ENCODE results near the gene HOXB5. TPM values are rescaled to one million over a fixed set of nuclear protein-coding genes. Genes with fewer than 3 reads are reported as not detected.
A peak's percentile ranks its signal among the peaks of the same experiment; 100 is the strongest.

The HOXB5 gene
- total RNA-seq, 1 donor from 2014 or later, result 2.1 TPM

DNA sequence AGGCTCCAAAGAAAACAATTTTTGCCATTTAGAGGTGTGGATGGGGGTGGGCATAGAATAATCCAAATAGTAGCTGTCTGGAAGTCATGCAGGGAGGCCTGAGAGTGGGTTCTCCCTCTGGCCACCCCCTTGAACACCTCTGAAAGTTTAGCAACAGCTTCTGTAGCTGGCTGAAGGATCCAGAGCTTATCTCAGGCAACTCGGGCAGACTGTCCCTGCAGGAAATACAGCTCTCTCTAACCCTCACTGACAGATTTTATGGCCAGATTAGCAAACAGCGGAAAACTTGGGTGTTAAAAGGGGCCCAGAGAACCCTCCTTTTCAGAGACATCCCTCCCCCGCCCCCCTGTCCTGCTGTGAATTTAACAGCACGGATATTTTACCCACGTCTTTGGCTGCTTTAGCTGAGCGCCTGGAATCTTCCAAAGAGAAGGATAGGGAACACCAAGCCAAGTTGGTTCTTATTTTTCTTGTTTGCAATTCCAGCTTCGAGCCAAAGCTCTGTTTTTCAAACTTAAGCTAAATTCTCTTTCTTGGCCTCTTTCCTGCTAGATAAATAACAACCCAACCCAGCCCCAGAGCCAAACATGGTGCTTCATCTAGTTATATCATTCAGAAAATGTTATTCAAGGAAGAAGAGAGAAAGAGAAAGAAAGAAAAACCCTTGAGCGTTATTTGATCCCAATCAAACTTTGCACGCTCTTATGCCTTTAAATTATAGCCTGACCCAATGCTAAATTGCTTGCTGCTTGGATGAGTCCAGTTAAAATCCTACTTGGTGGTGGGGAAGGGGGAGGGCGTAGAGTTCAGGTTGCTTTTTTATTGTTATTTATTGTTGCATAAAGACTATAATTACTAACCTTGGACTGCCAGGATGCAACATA, 46.4 kb downstream of the HOXB5 start:
- no peak for TF ChIP-seq CTCF (IDR thresholded peaks at IDR 0.05; ENCODE audit: unreplicated experiment)
- Mint-ChIP-seq H3K4me1 (ENCODE audit: low read depth) (peaks cover 38% of the 10 kb centered on the region), H3K36me3 (ENCODE audit: insufficient read depth) (peaks cover 10% of the 10 kb centered on the region), H3K9me3 (ENCODE audit: low read depth) (no peaks in the 10 kb centered on the region), H3K27me3 (peaks cover 87% of the 10 kb centered on the region), H3K4me3 (ENCODE audit: low read depth) (peak overlapping the region; percentile 35), H3K27ac (peak overlapping the region; percentile 31)
- no peak for DNase-seq (ENCODE audit: low spot score, unreplicated experiment)

GRCh38 chr17:48546137-48546923, 47.2 kb downstream of the HOXB5 start:
- Mint-ChIP-seq H3K4me3 (ENCODE audit: low read depth) (peak overlapping the region; percentile 35), H3K27me3 (peaks cover 86% of the 10 kb centered on the region), H3K27ac (peak overlapping the region; percentile 31)

DNA sequence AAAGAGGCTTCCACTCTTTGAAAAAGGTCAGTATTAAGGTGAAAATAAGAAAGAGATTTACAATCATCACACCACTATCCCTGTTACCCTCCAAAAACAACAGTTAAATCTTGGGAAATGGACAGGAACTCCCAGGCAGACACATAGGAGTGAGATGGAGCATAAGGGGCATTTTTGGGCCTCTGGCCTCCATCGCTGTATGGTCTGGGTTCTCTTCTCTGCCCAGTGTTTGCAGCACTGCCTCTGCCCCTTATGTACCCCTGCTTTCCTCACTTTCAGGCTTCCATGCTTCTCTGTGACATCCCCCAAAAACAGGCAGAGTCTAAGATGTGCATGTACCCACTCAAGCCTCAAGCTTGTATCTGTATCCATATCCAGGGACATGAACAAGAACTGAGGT, 48.0 kb downstream of the HOXB5 start:
- no peaks in the 10 kb centered on the region for H3K9me3 Mint-ChIP-seq (ENCODE audit: low read depth)
- peaks cover 39% of the 10 kb centered on the region for H3K4me1 Mint-ChIP-seq (ENCODE audit: low read depth)
- H3K36me3 Mint-ChIP-seq (ENCODE audit: insufficient read depth), result peaks cover 10% of the 10 kb centered on the region
- H3K27me3 Mint-ChIP-seq, result peaks cover 85% of the 10 kb centered on the region
- DNase-seq (ENCODE audit: low spot score, unreplicated experiment), result no peak
- peak overlapping the region; percentile 81 for H3K4me3 Mint-ChIP-seq (ENCODE audit: low read depth)
- peak overlapping the region; percentile 51 for H3K27ac Mint-ChIP-seq
- TF ChIP-seq CTCF (IDR thresholded peaks at IDR 0.05; ENCODE audit: unreplicated experiment), result no peak

More at GRCh38 chr17:48546137-48546923, 47.2 kb downstream of the HOXB5 start:
- Mint-ChIP-seq H3K36me3 (ENCODE audit: insufficient read depth) (peaks cover 10% of the 10 kb centered on the region), H3K9me3 (ENCODE audit: low read depth) (no peaks in the 10 kb centered on the region), H3K4me1 (ENCODE audit: low read depth) (peaks cover 41% of the 10 kb centered on the region)
- DNase-seq (ENCODE audit: low spot score, unreplicated experiment), result no peak
- TF ChIP-seq CTCF (IDR thresholded peaks at IDR 0.05; ENCODE audit: unreplicated experiment), result no peak

DNA sequence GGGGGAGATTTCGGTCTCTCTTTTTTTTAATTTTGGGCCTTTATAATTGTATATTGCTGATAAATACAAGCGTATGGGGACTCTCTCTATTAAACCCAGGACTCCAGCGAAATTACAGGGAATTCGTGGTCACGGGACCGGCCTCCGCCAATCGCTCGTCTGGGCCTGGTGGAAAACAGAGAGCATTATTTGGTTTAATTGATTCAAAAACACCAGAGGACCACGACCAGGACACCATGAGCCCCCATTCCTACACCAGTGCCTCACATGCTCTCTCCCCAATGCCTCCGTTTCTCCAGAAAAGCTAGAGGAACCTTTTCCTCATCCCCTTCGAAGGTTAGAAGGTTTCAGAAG, 48.6 kb downstream of the HOXB5 start, which contains the start of gene HOXB2:
Gene HOXB2 (minus strand): TSS at position 88 of the 354 bp plus-strand sequence. CDS start 198 bp downstream, outside the sequence.
- Mint-ChIP-seq H3K4me3 (ENCODE audit: low read depth) (peak within 1 kb of the TSS; percentile 81), H3K27ac (peak within 1 kb of the TSS; percentile 97), H3K9me3 (ENCODE audit: low read depth) (no peaks in the 10 kb centered on the region), H3K27me3 (peaks cover 86% of the 10 kb centered on the region), H3K36me3 (ENCODE audit: insufficient read depth) (peaks cover 8% of the 10 kb centered on the region), H3K4me1 (ENCODE audit: low read depth) (peaks cover 38% of the 10 kb centered on the region)
- no peak for TF ChIP-seq CTCF (IDR thresholded peaks at IDR 0.05; ENCODE audit: unreplicated experiment)
- no peak for DNase-seq (ENCODE audit: low spot score, unreplicated experiment)

DNA sequence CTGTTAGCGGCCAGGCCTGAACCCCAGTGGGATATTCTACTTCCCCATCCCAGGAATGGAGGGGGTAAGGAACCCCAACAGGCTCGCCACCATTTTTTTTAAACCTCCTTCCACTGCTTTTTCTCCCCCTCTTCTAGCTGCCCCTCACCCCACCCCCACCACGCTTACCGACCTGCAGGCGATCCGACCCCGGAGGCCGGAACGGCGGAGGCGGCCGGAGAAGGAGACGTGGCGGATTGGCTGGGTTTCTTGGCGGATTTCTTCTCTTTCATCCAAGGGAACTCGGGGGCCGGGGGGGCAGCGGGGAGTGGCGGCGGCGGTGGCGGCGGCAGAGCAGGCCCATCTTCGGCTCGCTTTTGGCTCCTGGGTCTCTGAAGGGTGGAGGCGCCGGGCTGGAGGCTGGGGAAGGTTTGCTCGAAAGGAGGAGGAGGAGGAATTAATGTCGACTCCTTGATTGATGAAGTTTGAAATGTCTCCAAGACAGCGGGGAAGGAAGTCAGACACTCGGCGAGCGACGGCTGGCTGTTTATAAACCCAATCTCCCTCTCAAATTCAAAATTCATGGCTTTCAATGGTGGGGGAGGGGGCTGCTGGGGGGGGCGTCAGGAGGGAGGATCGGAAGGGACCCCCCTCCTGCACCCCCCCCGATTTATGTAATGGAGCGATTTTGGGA, 49.1 kb downstream of the HOXB5 start:
- H3K4me3 Mint-ChIP-seq (ENCODE audit: low read depth), result peak overlapping the region; percentile 81
- TF ChIP-seq CTCF (IDR thresholded peaks at IDR 0.05; ENCODE audit: unreplicated experiment), result no peak
- H3K9me3 Mint-ChIP-seq (ENCODE audit: low read depth), result no peaks in the 10 kb centered on the region
- H3K36me3 Mint-ChIP-seq (ENCODE audit: insufficient read depth), result peaks cover 6% of the 10 kb centered on the region
- peaks cover 38% of the 10 kb centered on the region for H3K4me1 Mint-ChIP-seq (ENCODE audit: low read depth)
- H3K27me3 Mint-ChIP-seq, result peaks cover 86% of the 10 kb centered on the region
- peak overlapping the region; percentile 97 for H3K27ac Mint-ChIP-seq
- no peak for DNase-seq (ENCODE audit: low spot score, unreplicated experiment)

Data from progenitor cell of endocrine pancreas (in vitro differentiated cells).